HTR-8/SVneo (cell line): ENCODE measurements around the gene PCDHGB7.
"Not testable (repeated sequence)": the region's sequence is repeated elsewhere in the genome, so short reads cannot be mapped to it uniquely, and the experiment has no call there.

ENCODE experiments used
- DNase-seq: peaks from one replicate; pipeline ENCODE4 v3.0.0; 2011; ENCODE audit warnings: low spot score, mixed read lengths; ENCODE audit not compliant: insufficient read length
- FAIRE-seq: peaks from 2 replicates; lab custom pipeline; 2011; peaks lifted over from hg19 to GRCh38; lab: Jason Lieb, UNC

PCDHGB7 gene

DNA sequence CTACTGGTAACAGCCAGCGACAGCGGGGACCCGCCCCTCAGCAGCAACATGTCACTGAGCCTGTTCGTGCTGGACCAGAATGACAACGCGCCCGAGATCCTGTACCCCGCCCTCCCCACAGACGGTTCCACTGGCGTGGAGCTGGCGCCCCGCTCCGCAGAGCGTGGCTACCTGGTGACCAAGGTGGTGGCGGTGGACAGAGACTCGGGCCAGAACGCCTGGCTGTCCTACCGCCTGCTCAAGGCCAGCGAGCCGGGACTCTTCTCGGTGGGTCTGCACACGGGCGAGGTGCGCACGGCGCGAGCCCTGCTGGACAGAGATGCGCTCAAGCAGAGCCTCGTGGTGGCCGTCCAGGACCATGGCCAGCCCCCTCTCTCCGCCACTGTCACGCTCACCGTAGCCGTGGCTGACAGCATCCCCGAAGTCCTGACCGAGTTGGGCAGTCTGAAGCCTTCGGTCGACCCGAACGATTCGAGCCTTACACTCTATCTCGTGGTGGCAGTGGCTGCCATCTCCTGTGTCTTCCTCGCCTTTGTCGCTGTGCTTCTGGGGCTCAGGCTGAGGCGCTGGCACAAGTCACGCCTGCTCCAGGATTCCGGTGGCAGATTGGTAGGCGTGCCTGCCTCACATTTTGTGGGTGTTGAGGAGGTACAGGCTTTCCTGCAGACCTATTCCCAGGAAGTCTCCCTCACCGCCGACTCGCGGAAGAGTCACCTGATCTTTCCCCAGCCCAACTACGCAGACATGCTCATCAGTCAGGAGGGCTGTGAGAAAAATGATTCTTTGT, 22.9 kb upstream of the PCDHGB7 start:
- not testable (repeated sequence) for FAIRE-seq, DNase-seq

DNA sequence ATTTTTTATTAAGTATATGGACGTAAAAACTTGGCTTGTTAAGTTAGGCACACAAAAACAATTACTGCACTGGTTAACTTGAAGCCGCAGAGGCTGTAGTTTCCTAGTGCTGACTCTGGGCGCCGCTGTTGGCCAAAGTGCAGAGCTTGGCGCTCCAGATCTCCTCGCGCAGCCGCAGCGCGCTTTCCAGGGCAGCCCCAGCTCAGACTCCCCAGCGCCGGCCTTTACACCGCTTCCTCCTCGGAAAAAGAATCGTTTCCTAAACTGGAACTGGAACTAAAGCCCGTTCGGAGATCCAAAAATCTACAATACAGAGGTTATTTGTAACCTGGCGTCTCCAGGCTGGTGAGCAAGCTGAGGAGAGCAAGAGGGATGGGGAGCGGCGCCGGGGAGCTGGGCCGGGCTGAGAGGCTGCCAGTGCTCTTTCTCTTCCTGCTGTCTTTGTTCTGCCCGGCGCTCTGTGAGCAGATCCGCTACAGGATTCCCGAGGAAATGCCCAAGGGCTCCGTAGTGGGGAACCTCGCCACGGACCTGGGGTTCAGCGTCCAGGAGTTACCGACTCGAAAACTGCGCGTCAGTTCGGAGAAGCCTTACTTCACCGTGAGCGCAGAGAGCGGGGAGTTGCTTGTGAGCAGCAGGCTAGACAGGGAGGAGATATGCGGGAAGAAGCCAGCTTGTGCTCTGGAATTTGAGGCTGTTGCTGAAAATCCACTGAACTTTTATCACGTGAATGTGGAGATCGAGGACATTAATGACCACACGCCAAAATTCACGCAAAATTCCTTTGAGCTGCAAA, 19.5 kb upstream of the PCDHGB7 start, which contains the start of gene PCDHGB5:
Gene PCDHGB5 (plus strand): TSS at position 192 of the 796 bp plus-strand sequence. CDS start 181 bp downstream, at position 373.
- FAIRE-seq = peak; percentile 76
- not testable (repeated sequence) for DNase-seq

GRCh38 chr5:141398608-141399007, 18.9 kb upstream of the PCDHGB7 start:
- DNase-seq = no peak

GRCh38 chr5:141399555-141400258, 17.8 kb upstream of the PCDHGB7 start:
- FAIRE-seq (no peak), DNase-seq (no peak)

More at GRCh38 chr5:141398608-141399007, 18.9 kb upstream of the PCDHGB7 start:
- FAIRE-seq = no peak

DNA sequence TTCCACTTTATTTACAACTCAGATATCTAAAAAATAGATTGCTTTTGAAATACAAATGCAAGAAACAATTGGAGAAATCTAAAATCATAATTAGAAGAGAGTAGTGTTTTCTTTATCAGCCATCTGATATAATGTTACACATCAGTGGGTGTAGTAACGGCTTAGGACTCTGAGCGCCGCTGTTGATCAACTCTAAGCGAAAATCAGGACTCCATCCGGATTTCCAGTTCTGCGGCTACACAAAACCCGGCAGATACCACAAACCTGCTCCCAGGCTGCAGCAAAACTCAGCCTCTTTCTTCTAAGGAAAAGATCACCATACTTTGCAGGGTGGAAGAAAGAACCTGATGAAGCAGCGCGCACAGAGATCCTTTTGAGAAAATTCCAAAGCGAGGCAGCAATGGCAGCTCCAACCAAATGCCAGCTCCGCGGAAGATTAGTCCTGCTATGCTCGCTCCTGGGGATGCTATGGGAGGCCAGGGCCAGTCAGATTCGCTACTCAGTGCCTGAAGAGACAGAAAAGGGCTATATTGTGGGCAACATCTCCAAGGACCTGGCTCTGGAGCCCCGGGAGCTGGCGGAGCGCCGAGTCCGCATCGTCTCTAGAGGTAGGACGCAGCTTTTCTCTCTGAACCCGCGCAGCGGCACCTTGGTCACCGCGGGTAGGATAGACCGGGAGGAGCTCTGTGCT, 14.8 kb upstream of the PCDHGB7 start, which contains the start of gene PCDHGA9:
Gene PCDHGA9 (plus strand): TSS at position 226 of the 691 bp plus-strand sequence. CDS start 175 bp downstream, at position 401.
- DNase-seq (no peak), FAIRE-seq (no peak)

DNA sequence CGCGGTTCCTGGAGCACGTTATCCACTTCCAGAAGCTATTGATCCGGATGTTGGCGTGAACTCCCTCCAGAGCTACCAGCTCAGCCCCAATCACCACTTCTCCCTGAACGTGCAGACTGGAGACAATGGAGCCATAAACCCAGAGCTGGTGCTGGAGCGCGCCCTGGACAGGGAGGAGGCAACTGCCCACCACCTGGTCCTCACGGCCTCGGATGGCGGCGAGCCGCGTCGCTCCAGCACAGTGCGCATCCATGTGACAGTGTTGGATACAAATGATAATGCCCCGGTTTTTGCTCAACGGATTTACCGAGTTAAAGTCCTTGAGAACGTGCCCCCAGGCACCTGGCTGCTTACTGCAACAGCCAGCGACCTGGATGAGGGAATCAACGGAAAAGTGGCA, 14.1 kb upstream of the PCDHGB7 start:
- DNase-seq (no peak), FAIRE-seq (no peak)

DNA sequence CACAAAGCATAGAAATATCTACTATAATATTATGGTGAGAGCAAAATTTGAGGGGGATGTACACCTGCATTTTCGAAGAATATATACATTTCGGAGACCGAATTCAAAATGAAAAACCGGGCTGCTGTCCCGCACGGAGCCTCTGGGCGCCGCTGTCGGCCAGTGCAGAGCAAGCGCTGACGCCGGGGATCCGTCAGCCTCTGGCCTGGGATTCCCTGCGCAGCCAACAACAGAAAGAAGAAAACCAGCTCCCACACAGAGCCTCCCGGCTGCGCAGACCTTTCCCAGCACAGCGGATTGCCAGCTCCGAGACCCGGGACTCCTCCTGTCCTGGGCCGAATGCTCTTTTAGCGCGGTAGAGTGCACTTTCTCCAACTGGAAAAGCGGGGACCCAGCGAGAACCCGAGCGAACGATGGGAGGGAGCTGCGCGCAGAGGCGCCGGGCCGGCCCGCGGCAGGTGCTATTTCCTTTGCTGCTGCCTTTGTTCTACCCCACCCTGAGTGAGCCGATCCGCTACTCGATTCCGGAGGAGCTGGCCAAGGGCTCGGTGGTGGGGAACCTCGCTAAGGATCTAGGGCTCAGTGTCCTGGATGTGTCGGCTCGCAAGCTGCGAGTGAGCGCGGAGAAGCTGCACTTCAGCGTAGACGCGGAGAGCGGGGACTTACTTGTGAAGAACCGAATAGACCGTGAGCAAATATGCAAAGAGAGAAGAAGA, 9.5 kb upstream of the PCDHGB7 start, which contains the start of gene PCDHGB6:
Gene PCDHGB6 (plus strand): TSS at position 232 of the 716 bp plus-strand sequence. CDS start 182 bp downstream, at position 414.
- FAIRE-seq, DNase-seq: not testable (repeated sequence)

GRCh38 chr5:141409598-141410306, 7.7 kb upstream of the PCDHGB7 start:
- DNase-seq (no peak), FAIRE-seq (no peak)

GRCh38 chr5:141411575-141411974, 5.9 kb upstream of the PCDHGB7 start:
- DNase-seq (no peak), FAIRE-seq (no peak)

DNA sequence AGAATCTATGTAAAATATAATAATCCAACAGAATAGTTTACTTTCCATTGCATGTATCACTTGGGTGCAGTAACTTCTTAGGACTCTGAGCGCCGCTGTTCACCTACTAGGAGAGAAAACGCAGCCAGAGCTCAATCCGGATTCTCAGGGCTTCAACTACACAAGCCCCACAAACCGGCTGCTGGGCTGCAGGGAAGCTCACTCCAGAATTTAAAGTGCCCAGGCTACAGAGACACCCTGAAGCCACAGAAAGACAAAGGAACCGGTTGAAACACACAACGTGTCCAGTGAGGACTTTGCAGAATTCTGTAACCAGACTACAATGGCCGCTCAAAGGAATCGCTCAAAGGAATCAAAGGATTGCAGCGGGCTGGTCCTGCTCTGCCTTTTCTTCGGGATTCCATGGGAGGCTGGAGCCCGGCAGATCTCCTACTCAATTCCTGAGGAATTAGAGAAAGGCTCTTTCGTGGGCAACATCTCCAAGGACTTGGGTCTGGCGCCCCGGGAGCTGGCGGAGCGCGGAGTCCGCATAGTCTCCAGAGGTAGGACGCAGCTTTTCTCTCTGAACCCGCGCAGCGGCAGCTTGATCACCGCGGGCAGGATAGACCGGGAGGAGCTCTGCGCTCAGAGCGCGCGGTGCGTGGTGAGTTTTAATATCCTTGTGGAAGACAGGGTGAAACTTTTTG, 4.5 kb upstream of the PCDHGB7 start, which contains the start of gene PCDHGA10:
Gene PCDHGA10 (plus strand): TSS at position 134 of the 686 bp plus-strand sequence. CDS start 189 bp downstream, at position 323.
- DNase-seq (peak; percentile 48), FAIRE-seq (no peak)

DNA sequence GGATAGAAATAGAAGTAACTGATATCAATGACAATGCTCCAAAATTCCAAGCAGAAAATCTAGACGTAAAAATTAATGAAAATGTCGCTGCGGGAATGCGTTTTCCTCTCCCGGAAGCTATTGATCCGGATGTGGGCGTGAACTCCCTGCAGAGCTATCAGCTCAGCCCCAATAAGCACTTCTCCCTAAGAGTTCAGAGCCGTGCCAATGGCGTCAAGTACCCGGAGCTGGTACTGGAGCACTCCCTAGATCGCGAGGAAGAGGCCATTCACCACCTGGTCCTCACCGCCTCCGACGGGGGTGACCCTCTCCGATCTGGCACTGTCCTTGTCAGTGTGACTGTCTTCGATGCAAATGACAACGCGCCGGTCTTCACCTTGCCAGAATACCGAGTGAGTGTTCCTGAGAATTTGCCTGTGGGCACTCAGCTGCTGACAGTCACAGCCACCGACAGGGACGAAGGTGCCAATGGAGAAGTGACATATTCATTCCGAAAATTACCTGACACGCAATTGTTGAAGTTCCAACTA, 3.9 kb upstream of the PCDHGB7 start:
- DNase-seq (no peak), FAIRE-seq (no peak)

DNA sequence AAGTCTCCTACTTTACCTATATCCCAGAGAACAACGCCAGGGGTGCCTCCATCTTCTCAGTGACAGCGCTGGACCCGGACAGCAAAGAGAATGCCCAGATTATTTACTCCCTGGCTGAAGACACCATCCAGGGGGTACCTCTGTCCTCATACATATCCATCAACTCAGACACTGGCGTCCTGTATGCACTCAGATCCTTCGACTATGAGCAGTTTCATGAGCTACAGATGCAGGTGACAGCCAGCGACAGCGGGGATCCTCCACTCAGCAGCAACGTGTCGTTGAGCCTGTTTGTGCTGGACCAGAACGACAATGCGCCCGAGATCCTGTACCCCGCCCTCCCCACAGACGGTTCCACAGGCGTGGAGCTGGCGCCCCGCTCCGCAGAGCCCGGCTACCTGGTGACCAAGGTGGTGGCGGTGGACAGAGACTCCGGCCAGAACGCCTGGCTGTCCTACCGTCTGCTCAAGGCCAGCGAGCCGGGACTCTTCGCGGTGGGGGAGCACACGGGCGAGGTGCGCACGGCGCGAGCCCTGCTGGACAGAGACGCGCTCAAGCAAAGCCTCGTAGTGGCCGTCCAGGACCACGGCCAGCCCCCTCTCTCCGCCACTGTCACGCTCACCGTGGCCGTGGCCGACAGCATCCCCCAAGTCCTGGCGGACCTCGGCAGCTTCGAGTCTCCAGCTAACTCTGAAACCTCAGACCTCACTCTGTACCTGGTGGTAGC, 2.8 kb upstream of the PCDHGB7 start:
- not testable (repeated sequence) for FAIRE-seq, DNase-seq

DNA sequence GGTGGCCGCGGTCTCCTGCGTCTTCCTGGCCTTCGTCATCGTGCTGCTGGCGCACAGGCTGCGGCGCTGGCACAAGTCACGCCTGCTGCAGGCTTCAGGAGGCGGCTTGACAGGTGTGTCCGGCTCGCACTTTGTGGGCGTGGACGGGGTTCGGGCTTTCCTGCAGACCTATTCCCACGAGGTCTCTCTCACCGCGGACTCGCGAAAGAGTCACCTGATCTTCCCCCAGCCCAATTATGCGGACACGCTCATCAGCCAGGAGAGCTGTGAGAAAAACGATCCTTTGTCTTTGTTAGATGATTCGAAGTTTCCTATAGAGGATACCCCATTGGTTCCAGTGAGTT, 2.2 kb upstream of the PCDHGB7 start:
- not testable (repeated sequence) for DNase-seq, FAIRE-seq

- DNase-seq (no peak), FAIRE-seq (no peak)
Observed at GRCh38 chr5:141419074-141419880, 1.8 kb downstream of the PCDHGB7 start.

GRCh38 chr5:141420855-141421488, 3.5 kb downstream of the PCDHGB7 start, which contains the start of gene PCDHGA11:
Gene PCDHGA11 (plus strand): TSS chr5:141421051. CDS start chr5:141421228, 177 bp downstream.
- no peak for FAIRE-seq
- no peak for DNase-seq
